ENCODE results near the gene LDAF1.
"Not testable (repeated sequence)": the region's sequence is repeated elsewhere in the genome, so short reads cannot be mapped to it uniquely, and the experiment has no call there.

Gene LDAF1

DNA sequence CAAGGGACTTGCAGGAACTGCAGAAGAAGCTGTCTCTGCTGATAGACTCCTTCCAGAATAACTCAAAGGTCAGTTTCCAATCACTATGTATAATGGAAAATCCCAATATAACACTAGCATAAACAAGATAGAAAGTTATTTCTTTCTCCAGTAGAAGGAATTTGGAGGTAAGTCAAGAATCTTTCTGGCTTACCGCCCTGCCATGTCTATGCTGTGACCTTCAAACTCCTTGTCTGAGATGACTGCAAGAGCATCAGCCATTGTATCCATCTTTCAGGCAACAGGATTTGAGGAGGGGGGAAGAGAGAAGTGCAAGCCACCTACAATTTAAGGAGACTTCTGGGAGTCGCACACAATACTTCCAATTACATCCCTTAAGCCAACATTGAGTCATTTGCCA is 2.7 kb downstream of the LDAF1 start:
- no peak for DNase-seq (ENCODE audit: low read depth in 2 of 3, low spot score in 1 of 3)

DNA sequence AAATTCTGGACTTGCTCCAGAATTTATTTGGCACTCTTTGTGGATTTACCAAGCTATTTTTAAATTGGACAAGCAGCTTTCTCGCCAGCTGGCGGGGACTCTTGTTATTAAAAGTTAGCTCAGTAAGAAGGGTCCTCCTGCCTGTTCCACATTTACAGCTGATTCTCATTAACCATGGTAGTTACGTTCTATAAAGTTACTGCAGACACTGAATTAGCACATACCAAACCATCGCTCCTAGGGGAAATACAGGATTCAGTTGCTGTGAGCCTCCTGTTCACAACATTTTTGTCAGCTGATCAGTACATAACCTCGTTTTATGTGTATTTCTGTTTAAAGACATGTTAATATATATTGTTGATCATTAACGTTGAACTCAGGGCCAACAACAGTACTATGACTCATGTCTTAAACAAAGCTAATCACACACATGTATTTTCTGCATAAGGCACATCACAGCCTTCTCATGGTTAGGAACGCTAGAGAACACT is 4.2 kb downstream of the LDAF1 start:
- no peak for DNase-seq (ENCODE audit: low read depth in 2 of 3, low spot score in 1 of 3)

DNA sequence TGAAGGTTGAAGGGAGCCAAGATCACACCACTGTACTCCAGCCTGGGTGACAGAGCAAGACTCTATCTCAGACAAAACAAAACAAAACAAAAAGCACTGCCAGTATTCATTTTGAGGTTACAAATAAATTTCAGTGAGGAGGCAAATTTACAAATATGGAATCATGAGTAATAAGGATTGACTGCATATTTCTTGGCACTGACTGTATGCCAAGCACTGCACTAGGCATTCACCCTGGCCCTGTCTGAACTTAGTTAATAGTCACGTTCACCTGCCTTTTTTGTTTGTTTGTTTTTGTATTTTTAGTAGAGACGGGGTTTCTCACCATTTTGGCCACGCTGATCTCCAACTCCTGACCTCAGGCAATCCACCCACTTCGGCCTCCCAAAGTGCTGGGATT is 5.1 kb downstream of the LDAF1 start:
- DNase-seq (ENCODE audit: low read depth in 2 of 3, low spot score in 1 of 3): no peak

DNA sequence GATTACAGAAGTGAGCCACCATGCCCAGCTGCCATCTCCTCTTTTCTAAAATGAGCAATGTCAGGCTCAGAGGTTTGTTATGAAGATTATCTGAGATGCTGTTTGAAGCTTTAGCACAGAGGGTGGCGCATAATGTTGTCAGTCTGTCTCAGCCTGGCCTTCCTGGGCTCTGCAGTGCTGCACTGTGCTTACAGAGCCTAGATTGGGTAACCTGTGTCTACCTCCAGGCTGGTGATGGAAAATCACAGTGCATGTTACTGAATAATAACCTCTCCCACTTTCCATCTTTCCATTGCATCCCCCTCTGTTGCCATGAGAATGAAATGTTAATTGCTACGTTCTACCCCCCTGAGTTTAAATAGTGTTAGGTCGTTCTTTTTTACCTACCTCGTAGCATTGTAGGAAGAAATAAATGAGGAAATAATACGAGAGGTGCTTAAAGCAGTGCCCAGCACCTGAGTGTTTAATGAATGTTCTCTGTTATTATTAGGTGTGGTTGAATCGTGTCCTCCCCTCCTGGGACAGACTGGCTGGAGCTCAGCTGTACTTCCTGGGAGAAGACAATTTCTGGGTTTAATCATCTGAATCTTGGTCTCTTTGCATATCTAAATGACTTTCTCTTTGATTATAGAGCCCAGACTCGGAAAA is 6.2 kb downstream of the LDAF1 start:
- DNase-seq (ENCODE audit: low read depth in 2 of 3, low spot score in 1 of 3): no peak

DNA sequence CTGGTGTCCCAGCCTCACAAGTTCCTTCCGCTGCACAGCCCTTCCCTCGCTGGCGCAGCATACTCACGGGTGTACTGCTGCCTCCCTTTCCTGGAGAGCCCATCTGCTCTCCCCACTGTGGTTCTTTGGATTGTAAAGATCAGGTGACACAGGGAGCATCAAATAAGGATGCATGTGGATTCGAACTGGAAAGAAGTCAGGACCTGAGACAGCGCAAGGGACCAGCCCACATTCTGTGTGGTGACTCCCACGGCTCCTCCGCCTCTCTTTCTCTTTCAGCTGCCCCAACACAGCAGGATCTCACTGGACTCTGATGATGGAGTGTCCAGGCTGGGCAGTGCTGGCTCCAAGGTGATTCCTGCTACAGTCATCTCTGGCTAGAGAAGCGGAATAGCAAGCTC is 8.1 kb downstream of the LDAF1 start:
- DNase-seq (ENCODE audit: low read depth in 2 of 3, low spot score in 1 of 3): no peak

DNA sequence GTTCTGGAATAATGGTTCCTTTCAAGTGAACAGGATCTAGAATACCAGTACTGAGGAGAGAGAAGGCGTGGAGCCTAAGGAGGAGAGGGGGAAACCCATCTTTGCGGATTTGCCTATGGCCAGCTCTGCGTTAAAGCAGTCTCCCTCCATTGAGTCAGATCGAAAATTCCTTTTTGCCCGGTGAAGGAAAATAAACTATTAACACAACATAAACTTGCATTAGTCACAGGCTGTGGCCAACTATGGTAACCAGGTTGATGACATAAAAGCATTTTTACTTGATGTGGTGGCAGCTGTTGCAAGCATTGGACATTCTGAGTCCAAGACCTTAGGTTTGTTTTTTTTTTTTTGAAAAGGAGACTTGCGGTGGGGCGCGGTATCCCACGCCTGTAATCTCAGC is 8.9 kb downstream of the LDAF1 start:
- DNase-seq (ENCODE audit: low read depth in 2 of 3, low spot score in 1 of 3): no peak

DNA sequence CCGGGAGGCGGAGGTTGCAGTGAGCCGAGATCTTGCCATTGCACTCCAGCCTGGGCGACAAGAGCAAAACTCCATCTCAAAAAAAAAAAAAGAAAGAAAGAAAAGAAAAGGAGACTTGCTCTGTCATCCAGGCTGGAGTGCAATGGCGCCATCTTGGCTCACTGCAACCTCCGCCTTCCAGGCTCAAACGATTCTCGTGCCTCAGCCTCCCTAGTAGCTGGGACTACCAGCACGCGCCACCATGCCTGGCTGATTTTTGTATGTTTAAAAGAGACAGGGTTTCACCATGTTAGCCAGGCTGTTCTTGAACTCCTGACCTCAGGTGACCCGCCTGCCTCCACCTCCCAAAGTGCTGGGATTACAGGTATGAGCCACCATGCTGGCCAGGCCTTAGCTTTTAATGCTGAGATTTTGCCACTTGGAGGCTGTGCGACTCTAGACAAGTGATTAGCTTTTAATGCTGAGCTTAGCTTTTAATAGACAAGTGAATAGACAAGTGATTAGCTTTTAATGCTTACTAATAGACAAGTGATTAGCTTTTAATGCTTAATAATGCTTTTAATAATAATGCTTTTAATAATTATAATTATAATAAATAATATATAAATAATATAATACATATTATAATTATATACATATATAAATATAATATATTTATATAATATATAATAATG is 9.6 kb downstream of the LDAF1 start:
- no peak for DNase-seq (ENCODE audit: low read depth in 2 of 3, low spot score in 1 of 3)

DNA sequence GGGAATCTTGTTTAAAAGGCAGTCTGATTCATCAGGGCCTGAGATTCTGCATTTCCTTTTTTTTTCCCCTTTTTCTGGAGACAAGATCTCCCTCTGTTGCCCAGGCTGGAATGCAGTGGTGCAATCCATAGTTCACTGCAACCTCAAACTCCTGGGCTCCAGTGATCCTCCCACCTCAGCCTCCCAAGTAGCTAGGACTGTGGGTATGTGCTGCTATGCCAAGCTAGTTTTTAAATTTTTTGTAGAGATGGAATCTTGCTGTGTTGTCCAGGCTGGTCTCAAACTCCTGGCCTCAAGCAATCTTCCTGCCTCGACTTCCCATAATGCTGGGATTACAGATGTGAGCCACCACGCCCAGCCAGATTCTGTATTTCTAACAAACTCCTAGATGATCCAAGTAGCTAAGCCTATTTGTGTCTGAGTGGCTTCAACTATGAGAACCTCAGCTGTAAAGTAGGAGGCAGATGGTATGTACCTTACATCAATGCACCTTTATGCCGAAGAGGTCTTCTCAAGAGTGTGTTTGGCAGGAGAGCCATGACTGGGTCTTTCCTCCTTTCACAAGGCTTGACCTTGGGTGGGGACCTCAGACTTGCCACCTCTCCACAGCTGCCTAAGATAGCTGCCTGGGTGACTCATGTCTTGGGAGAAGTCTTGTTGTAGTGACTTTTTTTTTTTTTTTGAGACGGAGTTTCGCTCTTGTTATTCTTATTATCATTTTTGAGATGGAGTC is 10.9 kb downstream of the LDAF1 start:
- no peak for DNase-seq (ENCODE audit: low read depth in 2 of 3, low spot score in 1 of 3)

DNA sequence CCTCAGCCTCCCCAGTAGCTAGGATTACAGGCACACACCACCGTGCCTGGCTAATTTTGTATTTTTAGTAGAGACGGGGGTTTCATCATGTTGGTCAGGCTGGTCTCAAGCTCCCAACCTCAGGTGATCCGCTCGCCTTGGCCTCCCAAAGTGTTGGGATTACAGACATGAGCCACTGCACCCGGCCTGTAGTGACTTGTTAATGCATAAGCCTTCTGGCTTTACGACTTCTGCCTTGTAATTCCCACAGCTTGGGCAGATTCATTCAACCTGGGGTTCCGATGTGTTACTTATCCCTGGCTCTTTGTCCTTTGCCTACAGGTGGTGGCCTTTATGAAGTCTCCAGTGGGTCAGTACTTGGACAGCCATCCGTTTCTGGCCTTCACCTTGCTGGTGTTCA is 11.6 kb downstream of the LDAF1 start:
- DNase-seq (ENCODE audit: low read depth in 2 of 3, low spot score in 1 of 3): not testable (repeated sequence)

DNA sequence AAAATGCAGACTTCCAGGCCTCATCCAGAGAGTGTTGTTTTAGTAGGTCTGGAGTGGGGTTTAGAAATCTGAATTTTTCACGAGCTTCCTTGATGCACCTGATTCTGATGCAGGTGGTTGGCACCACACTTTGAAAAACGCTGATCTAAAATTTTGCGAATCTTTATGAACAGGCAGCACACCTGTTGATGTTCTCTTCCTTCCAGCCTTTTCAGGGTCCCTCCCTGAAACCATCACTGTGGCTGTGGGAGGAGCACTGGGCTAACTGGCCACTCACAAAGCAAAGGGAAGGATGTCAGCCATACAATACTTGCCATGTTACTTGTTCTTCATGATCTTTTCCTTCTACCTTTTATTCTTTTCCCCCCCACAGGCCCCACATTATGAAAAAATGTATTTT is 14.2 kb downstream of the LDAF1 start:
- DNase-seq (ENCODE audit: low read depth in 2 of 3, low spot score in 1 of 3): no peak

DNA sequence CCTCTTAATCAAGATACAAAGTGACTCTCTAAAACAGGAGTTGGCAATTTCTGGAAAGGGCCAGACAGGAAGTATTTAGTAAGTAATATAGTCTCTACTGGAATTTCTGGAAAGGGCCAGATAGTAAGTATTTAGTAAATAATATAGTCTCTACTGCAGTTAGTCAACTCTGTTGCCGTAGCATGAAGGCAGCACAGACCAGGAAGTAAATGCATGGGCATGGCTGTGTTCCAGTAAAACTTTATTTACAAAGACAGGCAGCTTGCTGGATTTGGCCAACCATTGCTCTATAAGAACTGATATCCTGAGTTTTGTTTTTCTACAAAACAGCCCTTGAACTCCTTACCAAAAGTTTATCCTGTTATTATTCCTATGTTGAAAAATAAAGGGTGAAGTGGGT is 16.9 kb downstream of the LDAF1 start:
- DNase-seq (ENCODE audit: low read depth in 2 of 3, low spot score in 1 of 3): no peak

DNA sequence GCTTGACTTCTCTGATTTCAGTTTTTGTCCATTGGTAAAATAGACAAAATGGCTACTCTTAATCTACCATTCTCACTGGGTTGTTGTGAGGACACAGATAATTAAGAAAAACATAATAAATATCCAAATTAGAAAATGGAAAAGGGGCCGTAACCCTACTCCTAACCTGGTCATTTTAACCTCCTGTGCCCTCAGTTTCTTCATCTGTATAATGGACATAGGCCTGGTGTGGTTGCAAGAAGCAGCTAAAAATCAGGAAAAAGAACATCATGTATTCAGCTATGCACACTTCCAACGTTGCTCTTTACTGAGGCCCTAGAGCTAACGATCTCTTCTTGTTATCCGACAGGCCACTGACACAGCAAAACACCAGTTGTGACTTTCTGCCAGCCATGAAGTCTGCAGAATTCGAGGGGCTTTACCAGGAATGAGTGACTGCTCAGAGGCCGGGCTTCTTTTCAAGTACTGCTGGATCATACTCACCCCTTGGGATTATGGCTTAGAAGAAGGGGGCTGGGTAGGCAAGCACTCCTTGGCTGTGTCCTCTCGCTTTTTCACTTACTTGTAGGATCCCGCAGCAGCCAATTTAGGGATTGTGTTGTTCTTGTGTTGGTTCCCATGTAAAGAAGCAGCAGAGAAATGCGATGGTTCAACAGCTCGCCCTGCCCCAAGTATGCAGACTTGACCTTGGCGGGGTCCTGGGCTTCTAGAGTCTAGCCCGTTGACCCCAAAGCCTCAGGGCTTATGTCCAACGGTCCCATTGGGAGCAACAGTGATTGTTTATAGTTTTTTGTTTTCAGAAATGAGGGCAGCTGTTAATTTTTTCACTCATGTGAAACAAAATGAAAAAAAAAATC is 20.9 kb downstream of the LDAF1 start:
- no peak for DNase-seq (ENCODE audit: low read depth in 2 of 3, low spot score in 1 of 3)

DNA sequence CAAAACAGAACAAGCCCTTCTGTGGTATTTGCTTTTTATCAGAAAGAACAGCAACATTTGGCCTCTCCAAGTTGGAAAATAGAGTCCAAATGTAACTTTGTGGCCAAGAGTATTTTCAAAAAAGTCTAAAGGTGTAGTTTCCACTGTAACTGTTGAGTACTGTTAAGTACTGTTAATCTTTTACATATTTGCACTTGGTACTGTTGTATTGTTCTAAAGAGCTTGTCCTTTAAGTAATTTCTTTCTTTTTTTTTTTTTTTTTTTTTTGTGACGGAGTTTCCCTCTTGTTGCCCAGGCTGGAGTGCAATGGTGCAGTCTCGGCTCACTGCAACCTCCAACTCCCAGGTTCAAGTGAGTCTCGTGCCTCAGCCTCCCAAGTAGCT is 21.5 kb downstream of the LDAF1 start:
- no peak for DNase-seq (ENCODE audit: low read depth in 2 of 3, low spot score in 1 of 3)

DNA sequence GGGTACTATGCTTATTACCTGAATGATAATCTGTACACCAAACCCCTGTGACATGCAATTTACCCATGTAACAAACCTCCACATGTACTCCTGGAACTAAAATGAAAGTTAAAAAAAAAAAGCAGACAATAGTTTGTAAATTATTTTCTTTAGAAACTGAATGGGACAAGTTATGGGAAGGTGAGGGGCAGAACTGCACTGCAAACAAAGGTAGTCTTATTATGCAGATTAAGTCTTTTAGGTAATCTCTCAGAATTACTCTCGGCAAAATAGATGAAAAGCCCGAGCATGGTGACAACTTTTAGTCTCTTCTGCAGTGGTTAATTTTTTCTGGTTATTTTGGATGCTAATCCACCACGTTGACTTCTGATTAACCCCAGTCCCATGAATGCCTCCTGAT is 25.5 kb downstream of the LDAF1 start:
- DNase-seq (ENCODE audit: low read depth in 2 of 3, low spot score in 1 of 3): no peak

DNA sequence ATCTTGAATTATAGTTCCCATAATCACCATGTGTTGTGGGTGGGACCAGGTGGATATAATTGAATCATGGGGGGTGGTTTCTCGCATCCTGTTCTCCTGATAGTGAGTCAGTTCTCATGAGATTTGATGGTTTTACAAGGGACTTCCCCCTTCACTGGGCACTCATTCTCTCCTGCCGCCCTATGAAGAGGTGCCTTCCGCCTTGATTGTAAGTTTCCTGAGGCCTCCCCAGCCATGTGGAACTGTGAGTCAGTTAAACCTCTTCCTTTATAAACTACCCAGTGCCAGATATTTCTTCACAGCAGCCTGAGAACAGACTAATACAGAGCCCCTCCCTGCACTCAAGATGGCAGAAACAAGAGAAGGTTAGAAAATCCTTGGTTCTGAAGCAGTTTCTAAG is 26.4 kb downstream of the LDAF1 start:
- DNase-seq (ENCODE audit: low read depth in 2 of 3, low spot score in 1 of 3): peak in 1 of 3 donors; percentile 17

DNA sequence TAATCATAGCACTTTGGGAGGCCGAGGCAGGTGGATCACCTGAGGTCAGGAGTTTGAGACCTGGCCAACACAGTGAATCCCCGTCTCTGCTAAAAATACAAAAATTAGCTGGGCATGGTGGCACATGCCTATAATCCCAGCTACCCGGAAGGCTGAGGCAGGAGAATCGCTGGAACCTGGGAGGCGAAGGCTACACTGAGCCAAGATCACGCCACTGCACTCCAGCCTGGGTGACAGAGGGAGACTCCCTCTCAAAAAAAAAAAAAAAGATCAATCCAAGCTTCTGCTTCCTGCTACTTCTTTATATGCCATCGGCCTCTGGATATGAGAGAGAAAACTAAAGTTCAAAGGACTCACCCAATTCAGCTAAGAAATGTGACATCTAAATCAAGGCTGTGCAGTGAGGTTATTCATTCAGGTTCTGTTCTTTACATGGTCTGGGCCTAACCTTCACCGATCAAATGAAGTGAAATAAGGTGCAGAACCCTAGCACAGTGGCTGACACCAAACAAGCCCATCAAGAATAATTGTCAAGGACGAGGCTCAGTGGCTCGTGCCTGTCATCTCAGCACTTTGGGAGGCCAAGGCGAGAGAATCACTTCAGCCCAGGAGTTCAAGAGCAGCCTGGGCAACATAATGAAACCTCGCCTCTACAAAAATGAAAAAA is 27.3 kb downstream of the LDAF1 start:
- no peak for DNase-seq (ENCODE audit: low read depth in 2 of 3, low spot score in 1 of 3)

DNA sequence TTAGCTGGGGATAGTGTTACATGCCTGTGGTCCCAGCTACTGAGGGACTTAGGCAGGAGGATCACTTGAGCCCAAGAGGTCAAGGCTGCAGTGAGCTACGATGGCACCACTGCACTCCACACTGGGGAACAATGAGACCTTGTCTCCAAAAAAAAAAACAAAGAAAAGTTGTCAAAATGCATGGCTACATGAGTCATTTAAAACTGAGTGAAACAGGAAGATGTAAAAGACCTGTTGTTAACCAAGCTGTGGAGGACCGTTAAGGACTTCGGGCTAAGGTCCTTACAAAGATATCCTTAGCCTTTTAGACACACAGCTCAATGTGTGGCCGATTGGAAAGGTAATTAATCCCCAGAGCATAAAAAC is 27.8 kb downstream of the LDAF1 start:
- DNase-seq (ENCODE audit: low read depth in 2 of 3, low spot score in 1 of 3): no peak

DNA sequence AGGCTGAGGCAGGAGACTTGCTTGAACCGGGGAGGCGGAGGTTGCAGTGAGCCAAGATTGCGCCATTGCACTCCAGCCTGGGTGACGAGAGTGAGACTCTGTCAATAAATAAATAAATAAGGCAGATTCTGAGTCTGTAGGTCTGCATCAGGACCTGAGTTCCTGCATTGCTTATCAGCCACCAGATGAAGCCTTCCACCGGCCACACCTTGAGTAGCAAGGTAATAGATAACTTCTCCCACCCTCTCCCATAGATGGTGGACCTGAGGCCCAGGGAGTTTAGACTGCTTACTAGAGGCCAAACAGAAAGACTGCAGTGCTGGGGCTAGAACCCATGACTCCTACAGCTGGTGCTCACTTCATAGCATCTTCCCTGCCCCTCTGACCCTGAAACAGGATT is 30.8 kb downstream of the LDAF1 start:
- DNase-seq (ENCODE audit: low read depth in 2 of 3, low spot score in 1 of 3): no peak

DNA sequence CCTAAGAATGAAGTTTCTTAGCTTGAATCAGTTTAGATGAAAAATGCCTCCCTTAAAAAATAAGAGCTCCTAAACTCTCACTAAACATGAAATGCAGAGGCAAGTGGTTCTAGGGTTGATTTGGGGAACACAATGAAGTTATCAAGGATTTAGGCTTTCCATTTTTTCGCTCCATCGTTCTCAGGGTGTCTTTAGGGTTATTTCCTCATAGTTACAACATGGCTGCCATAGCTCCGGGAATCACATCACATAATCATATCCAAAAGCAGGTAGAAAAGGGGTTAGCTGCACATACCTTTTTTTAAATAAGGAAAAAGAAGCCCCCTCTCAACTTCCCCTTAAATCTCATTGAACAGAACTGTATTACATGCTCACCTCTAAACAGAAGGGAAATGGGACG is 31.5 kb downstream of the LDAF1 start:
- no peak for DNase-seq (ENCODE audit: low read depth in 2 of 3, low spot score in 1 of 3)

DNA sequence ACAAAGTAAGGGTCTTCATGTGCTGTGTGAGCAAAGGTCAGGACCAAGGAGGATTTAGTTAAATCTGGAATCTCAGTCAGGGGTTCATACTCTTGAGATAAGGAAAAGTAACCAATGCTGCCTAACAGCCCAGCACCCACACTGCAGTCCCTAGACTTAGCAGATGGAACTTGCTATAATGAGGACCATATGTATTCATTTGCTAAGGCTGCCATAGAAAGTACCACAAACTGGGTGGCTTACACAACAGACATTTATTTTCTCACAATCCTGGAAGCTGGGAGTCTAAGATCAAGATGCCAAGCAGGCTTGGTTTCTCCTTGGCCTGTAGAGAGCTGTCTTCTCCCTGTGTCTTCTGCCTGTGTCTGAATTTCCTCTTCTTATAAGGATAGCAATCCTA is 32.1 kb downstream of the LDAF1 start:
- DNase-seq (ENCODE audit: low read depth in 2 of 3, low spot score in 1 of 3): no peak

DNA sequence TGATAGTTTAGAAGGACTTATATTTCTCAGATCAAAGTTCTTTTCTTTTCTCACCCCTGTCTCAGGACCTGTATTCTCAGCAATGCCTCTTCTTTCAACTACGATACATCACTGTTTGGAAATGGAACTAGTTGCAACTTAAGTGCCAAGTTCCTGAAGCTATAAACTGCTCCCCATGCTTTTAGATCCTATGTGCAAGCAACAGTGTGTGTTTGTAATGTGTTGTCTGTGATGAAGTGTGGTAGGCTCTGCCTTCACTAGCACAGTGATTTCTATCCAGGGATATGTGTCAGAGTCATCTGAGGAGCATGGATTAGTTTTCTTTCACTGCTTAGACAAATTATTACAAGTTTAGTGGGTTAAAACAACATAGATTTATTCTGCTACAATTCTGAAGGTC is 34.5 kb downstream of the LDAF1 start:
- no peak for DNase-seq (ENCODE audit: low read depth in 2 of 3, low spot score in 1 of 3)

All from stimulated activated CD4-positive, alpha-beta T cell treated with anti-CD3 and anti-CD28 coated beads, Interleukin-12 subunit alpha, Interleukin-12 subunit beta, amount 100 ng/mL, for 48 hours (primary cell).